HepG2 (cell line): ENCODE data around the gene ATP5PF. TPM values are rescaled to one million over a fixed set of nuclear protein-coding genes. Genes with fewer than 3 reads are reported as not detected.

Source experiments
- ARNTL ChIP-seq: sonication (generic); formaldehyde crosslinking; IDR thresholded peaks from 2 replicates; pipeline ENCODE4 v1.4.0; 2020; ENCODE audit warnings: mild to moderate bottlenecking, missing genetic modification reagents
- HCFC1 ChIP-seq: fragments of 150-350 bp; IDR thresholded peaks from 2 replicates; pipeline ENCODE4 v1.6.1; 2014; ENCODE audit warnings: low read depth, low read length
- KMT2A ChIP-seq: sonication (generic); formaldehyde crosslinking; IDR thresholded peaks from 2 replicates; pipeline ENCODE4 v1.4.0; 2020; ENCODE audit warnings: missing genetic modification reagents
- MAF1 ChIP-seq: sonication (generic); formaldehyde crosslinking; IDR thresholded peaks from 2 replicates; pipeline ENCODE4 v1.5.0; 2020; ENCODE audit warnings: missing genetic modification reagents, borderline replicate concordance
- NCOR1 ChIP-seq: fragments of 200-600 bp; sonication (generic); IDR thresholded peaks from 2 replicates; pipeline ENCODE4 v1.7.0; 2017; ENCODE audit warnings: antibody characterized with exemption, low read length, borderline replicate concordance
- NRL ChIP-seq: sonication (generic); formaldehyde crosslinking; IDR thresholded peaks from 2 replicates; pipeline ENCODE4 v1.5.0; 2020; ENCODE audit warnings: missing genetic modification reagents, mild to moderate bottlenecking, moderate library complexity, borderline replicate concordance
- TEAD2 ChIP-seq: sonication (generic); formaldehyde crosslinking; IDR thresholded peaks from 2 replicates; pipeline ENCODE4 v1.9.0; 2021; ENCODE audit warnings: missing genetic modification reagents
- ZKSCAN8 ChIP-seq: IDR thresholded peaks from 2 replicates; pipeline ENCODE4 v1.6.1; 2016; ENCODE audit warnings: borderline replicate concordance, missing genetic modification reagents, missing compliant biosample characterization
- ZNF230 ChIP-seq: sonication (generic); formaldehyde crosslinking; IDR thresholded peaks from 2 replicates; pipeline ENCODE4 v1.4.0; 2020; ENCODE audit warnings: mild to moderate bottlenecking, missing genetic modification reagents
- ZNF234 ChIP-seq: sonication (generic); formaldehyde crosslinking; conservative IDR thresholded peaks from 2 replicates; pipeline ENCODE4 v1.5.1; 2020; ENCODE audit warnings: mild to moderate bottlenecking, missing genetic modification reagents
- ZNF329 ChIP-seq: sonication (generic); formaldehyde crosslinking; IDR thresholded peaks from 2 replicates; pipeline ENCODE4 v1.9.0; 2021; ENCODE audit warnings: low read depth, mild to moderate bottlenecking, missing genetic modification reagents
- ZNF383 ChIP-seq: sonication (generic); formaldehyde crosslinking; IDR thresholded peaks from 2 replicates; pipeline ENCODE4 v1.4.0; 2020; ENCODE audit warnings: missing genetic modification reagents, mild to moderate bottlenecking, borderline replicate concordance
- ZNF430 ChIP-seq: sonication (generic); formaldehyde crosslinking; IDR thresholded peaks from 2 replicates; pipeline ENCODE4 v1.9.0; 2021; ENCODE audit warnings: mild to moderate bottlenecking, missing genetic modification reagents
- polyA plus RNA-seq, 8 experiments: library from polyadenylated mRNA; depleted of rRNA in 3 of 8; stranded (reverse) in 7 of 8; unstranded in 1 of 8; fragments of >200 nt; fragmentation: Illumina TruSeq in 4 of 8; extraction: Trizol in 4 of 8; gene quantifications; 2 replicates each; pipeline versions ENCODE4 v1.2.1 to v1.2.3, GENCODE V29; 2011 to 2016; ENCODE audit warnings: low read depth in 4 of 8, missing spikeins in 1 of 8, mixed read lengths in 1 of 8; ENCODE audit not compliant: insufficient read depth in 1 of 8
- total RNA-seq, 5 experiments: library from RNA; depleted of rRNA; stranded (reverse); fragments of >200 nt; fragmentation: Illumina TruSeq; extraction: Trizol; gene quantifications; 2 replicates each; pipeline ENCODE4 v1.2.3, GENCODE V29; 2016; ENCODE audit warnings: low read depth in 1 of 5
- TF ChIP-seq, protein P1 (sequence below): sonication (generic); formaldehyde crosslinking; IDR thresholded peaks from 2 replicates; pipeline ENCODE4 v1.8.1; 2023; ENCODE audit warnings: mild to moderate bottlenecking, missing genetic modification reagents
- TF ChIP-seq, protein P2 (sequence below): sonication (generic); formaldehyde crosslinking; IDR thresholded peaks from 2 replicates; pipeline ENCODE4 v1.4.0; 2020; ENCODE audit warnings: mild to moderate bottlenecking, low read depth, missing genetic modification reagents
- TF ChIP-seq, protein P3 (sequence below): sonication (generic); formaldehyde crosslinking; IDR thresholded peaks from 2 replicates; pipeline ENCODE4 v1.9.0; 2021; ENCODE audit warnings: missing genetic modification reagents, mild to moderate bottlenecking, borderline replicate concordance
- TF ChIP-seq, protein P4 (sequence below): sonication (generic); formaldehyde crosslinking; IDR thresholded peaks from 2 replicates; pipeline ENCODE4 v1.5.1; 2020; ENCODE audit warnings: missing genetic modification reagents, mild to moderate bottlenecking, borderline replicate concordance
- TF ChIP-seq, protein P5 (sequence below): sonication (generic); formaldehyde crosslinking; IDR thresholded peaks from 2 replicates; pipeline ENCODE4 v1.8.1; 2023; ENCODE audit warnings: mild to moderate bottlenecking, missing genetic modification reagents, borderline replicate concordance

The ATP5PF gene
- total and polyA plus RNA-seq, 2 of the 13 experiments (the other 11 are each of a cell fraction or from before 2014, with no cell fraction given), result 131 to 157 TPM

DNA sequence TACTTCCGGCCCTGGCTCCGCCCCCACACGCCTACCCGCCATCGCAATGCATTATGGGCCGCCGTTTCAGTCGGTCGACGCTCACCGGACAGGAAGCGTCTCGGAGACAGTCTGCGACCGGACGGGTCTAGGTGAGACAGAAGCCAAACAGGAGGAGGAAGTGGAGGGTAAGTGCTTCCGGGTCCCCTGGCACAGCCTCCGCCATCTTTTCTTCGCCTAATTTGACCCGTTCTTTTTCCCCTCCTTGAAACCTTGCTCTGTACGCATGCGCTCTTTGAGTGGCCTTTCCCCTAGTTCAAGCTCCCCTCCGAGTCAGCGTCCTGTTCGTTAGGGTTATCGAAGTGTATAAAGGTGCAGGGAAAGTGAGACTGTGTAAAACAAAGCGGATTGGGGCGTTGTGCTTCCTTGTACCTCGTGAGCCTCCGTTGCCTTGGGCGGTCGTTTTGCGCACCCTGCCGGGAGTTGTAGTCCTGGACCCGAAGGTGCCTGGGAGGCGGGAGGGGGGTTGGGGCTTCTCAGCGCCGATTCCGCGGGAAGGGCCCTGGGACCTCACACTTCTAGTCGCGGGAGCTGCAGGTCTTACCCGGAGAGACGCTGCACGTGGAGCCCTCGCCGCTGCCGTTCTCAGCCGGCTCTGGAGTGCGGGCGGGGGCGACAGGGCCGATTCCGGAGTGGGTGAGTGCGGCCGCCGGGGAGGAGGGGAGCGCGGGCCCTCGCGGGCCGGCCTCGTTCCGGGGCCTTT lies at the start of gene ATP5PF, which contains the start of gene GABPA (continued):
- TF ChIP-seq, protein P1, sequence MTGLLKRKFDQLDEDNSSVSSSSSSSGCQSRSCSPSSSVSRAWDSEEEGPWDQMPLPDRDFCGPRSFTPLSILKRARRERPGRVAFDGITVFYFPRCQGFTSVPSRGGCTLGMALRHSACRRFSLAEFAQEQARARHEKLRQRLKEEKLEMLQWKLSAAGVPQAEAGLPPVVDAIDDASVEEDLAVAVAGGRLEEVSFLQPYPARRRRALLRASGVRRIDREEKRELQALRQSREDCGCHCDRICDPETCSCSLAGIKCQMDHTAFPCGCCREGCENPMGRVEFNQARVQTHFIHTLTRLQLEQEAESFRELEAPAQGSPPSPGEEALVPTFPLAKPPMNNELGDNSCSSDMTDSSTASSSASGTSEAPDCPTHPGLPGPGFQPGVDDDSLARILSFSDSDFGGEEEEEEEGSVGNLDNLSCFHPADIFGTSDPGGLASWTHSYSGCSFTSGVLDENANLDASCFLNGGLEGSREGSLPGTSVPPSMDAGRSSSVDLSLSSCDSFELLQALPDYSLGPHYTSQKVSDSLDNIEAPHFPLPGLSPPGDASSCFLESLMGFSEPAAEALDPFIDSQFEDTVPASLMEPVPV (CRISPR knock-in tag), result no peak
- TF ChIP-seq, protein P2, sequence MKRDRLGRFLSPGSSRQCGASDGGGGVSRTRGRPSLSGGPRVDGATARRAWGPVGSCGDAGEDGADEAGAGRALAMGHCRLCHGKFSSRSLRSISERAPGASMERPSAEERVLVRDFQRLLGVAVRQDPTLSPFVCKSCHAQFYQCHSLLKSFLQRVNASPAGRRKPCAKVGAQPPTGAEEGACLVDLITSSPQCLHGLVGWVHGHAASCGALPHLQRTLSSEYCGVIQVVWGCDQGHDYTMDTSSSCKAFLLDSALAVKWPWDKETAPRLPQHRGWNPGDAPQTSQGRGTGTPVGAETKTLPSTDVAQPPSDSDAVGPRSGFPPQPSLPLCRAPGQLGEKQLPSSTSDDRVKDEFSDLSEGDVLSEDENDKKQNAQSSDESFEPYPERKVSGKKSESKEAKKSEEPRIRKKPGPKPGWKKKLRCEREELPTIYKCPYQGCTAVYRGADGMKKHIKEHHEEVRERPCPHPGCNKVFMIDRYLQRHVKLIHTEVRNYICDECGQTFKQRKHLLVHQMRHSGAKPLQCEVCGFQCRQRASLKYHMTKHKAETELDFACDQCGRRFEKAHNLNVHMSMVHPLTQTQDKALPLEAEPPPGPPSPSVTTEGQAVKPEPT, result peak; percentile 79; the same call in 1 of the 2 replicates
- no peak for TF ChIP-seq MAF1 (CRISPR knock-in tag)
- TF ChIP-seq ZNF430, result peak; percentile 73; the same call in 1 of the 2 replicates
- 0 out of 2 replicates have a peak, but pooled peaks have one; percentile 18 for TF ChIP-seq NRL (CRISPR knock-in tag)
- TF ChIP-seq ZNF230, result 0 out of 2 replicates have a peak, but pooled peaks have one; percentile 38
- peak; percentile 57 for TF ChIP-seq KMT2A
- TF ChIP-seq TEAD2 (CRISPR knock-in tag), result peak; percentile 67; the same call in 1 of the 2 replicates
- no peak for TF ChIP-seq ZNF234 (CRISPR knock-in tag)
- TF ChIP-seq, protein P3, sequence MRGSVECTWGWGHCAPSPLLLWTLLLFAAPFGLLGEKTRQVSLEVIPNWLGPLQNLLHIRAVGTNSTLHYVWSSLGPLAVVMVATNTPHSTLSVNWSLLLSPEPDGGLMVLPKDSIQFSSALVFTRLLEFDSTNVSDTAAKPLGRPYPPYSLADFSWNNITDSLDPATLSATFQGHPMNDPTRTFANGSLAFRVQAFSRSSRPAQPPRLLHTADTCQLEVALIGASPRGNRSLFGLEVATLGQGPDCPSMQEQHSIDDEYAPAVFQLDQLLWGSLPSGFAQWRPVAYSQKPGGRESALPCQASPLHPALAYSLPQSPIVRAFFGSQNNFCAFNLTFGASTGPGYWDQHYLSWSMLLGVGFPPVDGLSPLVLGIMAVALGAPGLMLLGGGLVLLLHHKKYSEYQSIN, result no peak
- no peak for TF ChIP-seq ZKSCAN8 (CRISPR knock-in tag)
- TF ChIP-seq ZNF329 (CRISPR knock-in tag), result no peak
- peak; percentile 77 for TF ChIP-seq HCFC1
- TF ChIP-seq ARNTL, result peak; percentile 53; the same call in 1 of the 2 replicates
- TF ChIP-seq, protein P4, sequence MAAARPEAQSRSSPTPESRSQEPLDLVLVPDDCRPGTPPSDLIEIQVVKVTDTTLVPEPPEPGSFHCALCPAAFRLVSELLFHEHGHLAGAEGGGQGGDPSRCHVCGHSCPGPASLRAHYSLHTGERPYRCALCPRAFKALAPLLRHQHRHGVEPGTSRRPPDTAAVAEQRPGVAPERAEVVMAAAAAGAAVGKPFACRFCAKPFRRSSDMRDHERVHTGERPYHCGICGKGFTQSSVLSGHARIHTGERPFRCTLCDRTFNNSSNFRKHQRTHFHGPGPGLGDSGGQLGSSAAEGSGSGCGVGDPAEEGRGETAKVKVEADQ (CRISPR knock-in tag), result no peak
- no peak for TF ChIP-seq NCOR1
- 0 out of 2 replicates have a peak, but pooled peaks have one; percentile 43 for TF ChIP-seq ZNF383 (CRISPR knock-in tag)
- TF ChIP-seq, protein P5, sequence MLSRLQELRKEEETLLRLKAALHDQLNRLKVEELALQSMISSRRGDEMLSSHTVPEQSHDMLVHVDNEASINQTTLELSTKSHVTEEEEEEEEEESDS, result no peak
